SK-N-MC (cell line): ENCODE results near the gene DSCAM.

Experiments used
- EZH2 ChIP-seq: fragments of 200-600 bp; sonication (generic); IDR thresholded peaks from one replicate; pipeline ENCODE4 v1.6.1; 2017; ENCODE audit warnings: antibody characterized with exemption
- FOXP2 ChIP-seq: optimal IDR thresholded peaks from 2 replicates; pipeline ENCODE3; 2011; ENCODE audit warnings: mild to moderate bottlenecking, moderate library complexity; ENCODE audit not compliant: insufficient read depth; ENCODE audit errors: extremely low read length, control extremely low read depth
- POLR2AphosphoS5 ChIP-seq: IDR thresholded peaks from 2 replicates; pipeline ENCODE4 v1.6.1; 2012; ENCODE audit warnings: mild to moderate bottlenecking, low read depth, low read length, borderline replicate concordance

DNA sequence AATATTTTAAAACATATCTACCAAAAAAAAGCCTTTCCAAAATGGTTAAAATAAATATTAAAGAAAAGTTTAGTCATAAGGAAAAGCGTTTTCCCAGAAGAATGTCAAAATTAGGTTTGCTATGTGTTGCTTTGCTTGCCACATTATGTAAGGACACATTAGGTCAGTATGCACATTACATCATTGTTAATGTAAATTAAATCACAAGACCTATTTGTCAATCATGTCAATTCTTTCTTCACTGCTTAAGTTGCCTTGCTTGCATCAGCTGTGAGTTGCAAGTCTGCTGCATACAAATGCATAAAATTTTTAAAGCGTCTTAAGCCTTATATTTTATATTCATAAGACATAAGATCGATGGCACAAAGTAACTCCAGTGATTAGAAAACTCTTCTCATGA lies 530.9 kb downstream of the DSCAM start:
- no peak for TF ChIP-seq POLR2AphosphoS5
- TF ChIP-seq EZH2 = no peak
- TF ChIP-seq FOXP2 = no peak
